ENCODE measurements around the gene GINS2.

DNA sequence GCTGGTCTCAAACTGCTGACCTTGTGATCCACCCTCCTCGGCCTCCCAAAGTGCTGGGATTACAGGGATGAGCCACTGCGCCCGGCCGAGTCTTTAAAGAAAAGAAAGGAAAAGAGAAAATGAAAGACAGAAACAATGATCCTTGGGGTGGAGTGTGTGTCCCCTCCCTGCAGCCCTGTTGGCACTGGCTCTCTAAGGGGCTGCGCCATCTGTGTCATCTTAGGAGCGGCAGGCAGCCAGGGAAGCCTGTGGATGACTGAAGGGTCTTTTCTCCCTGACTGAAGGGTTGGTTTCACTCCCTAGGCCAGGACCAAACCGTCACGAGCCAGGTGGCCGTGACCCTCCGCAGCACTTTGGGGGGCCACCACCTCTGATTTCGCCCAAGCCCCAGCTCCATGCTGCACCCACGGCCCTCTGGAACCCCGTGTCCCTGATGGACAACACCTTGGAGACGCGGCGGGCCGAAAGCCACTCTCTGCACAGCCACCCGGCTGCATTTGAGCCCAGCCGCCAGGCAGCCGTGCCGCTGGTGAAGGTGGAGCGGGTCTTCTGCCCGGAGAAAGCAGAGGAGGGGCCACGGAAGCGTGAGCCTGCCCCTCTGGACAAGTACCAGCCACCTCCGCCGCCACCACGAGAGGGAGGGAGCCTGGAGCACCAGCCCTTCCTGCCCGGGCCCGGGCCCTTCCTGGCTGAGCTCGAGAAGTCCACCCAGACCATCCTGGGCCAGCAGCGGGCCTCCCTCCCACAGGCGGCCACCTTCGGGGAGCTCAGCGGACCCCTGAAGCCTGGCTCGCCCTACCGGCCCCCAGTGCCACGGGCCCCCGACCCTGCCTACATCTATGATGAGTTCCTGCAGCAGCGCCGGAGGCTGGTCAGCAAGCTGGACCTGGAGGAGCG lies 27.7 kb downstream of the GINS2 start:
- TF ChIP-seq, protein P1, sequence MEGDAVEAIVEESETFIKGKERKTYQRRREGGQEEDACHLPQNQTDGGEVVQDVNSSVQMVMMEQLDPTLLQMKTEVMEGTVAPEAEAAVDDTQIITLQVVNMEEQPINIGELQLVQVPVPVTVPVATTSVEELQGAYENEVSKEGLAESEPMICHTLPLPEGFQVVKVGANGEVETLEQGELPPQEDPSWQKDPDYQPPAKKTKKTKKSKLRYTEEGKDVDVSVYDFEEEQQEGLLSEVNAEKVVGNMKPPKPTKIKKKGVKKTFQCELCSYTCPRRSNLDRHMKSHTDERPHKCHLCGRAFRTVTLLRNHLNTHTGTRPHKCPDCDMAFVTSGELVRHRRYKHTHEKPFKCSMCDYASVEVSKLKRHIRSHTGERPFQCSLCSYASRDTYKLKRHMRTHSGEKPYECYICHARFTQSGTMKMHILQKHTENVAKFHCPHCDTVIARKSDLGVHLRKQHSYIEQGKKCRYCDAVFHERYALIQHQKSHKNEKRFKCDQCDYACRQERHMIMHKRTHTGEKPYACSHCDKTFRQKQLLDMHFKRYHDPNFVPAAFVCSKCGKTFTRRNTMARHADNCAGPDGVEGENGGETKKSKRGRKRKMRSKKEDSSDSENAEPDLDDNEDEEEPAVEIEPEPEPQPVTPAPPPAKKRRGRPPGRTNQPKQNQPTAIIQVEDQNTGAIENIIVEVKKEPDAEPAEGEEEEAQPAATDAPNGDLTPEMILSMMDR (conservative IDR thresholded peaks at IDR 0.05 in 1 of 2, IDR thresholded peaks at IDR 0.05 in 1 of 2; ENCODE audit: extremely low read depth in 1 of 2, insufficient read depth in 1 of 2, low read depth in 1 of 2, low read length in 2 of 2), result no peak
- TF ChIP-seq EZH2 (IDR thresholded peaks at IDR 0.05; ENCODE audit: borderline replicate concordance, low read length), result no peak
